GM18511 (cell line): ENCODE measurements around the gene SNX7.
A peak's percentile ranks its signal among the peaks of the same experiment; 100 is the strongest.

Experiments
- ATAC-seq: cut with Tn5 transposase; IDR thresholded peaks from one replicate; pipeline ENCODE4 v1.9.1; 2021; ENCODE audit warnings: mild to moderate bottlenecking, moderate library complexity; ENCODE audit not compliant: unreplicated experiment

The SNX7 gene

DNA sequence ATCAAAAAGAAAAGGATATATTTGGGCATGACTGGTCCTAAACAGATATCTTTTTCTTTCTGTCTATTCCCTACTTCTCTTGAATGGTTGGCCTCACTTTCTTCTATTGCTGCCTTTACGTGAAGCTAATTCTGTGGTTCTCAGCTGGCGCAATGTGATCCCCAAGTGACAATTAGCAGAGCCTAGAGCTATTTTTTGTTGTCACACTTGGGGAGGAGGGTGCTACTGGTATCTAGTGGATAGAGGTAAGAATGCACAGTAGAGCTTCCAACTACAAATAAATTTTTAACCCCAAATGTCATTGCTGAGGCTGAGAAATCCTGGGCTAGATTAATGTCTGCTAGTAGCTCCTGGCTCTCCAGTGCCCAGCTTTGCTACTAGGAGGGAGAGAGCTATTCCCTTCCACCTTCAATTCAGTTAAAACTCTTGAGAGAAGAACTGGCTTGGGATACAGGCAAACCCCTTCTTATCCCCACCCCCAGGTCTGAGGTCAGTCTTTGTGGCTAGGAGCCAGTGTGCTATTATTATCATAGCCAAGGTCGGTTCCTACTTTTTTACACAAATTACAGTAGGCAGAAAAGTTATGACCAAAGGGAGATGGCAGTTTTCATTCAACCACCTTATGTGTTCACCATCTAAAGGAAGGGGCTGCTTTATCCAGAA lies 102.1 kb downstream of the SNX7 start:
- ATAC-seq = no peak

DNA sequence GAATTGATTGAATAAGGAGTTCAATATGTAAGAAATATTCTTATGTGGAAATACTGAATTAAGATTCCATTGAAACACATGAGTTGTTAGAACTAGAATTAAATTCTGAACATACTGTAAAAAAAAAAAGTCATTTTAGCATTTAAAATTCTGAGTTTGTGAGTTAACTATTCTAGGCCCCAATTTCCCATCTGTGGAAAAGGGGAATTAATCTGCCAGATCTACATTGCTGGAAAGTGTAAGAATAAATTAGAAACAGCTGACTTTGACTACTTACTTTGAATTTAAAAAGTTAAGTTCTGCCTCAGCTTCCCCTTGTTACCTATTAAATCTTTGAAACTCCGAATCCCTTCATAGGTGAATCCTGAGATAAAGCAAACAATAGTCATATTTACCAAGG lies 103.0 kb downstream of the SNX7 start:
- no peak for ATAC-seq

DNA sequence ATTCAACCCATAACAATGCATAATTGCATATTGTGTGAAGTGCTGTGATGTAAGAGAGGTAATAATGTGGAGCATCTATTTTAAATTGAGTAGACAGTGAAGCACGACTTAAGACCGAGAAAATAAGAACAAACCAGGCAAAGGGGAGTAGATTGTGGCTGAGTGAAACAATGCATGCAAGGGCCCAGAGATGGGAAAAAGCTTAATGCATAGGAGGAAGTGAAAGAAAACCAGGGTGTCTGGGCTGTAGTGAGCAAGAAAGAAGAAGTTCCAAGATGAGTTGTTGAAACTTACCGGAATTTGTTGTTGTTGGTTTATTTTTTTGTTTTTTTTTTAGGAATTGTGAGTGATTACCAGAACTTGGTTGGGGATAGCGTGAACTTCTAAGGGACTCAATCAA lies 104.7 kb downstream of the SNX7 start:
- peak; percentile 90 for ATAC-seq

DNA sequence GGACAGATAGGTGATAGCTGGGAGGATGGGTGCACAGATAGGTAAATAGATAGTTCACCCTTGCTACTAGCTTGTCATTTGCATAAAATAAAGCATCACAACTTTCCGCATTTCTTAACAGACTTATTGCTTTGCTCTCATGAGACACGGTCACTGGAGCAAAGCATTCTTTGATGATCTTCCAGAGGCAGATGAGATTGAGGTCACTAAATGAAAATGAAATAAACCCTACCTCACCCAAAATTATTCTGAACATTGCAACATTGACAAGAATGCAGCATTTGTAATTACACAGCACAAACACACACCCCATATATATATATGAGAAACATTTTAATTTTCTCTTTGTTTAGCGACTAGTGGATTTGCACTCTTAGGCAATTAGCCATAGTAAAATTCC lies 107.6 kb downstream of the SNX7 start:
- no peak for ATAC-seq

DNA sequence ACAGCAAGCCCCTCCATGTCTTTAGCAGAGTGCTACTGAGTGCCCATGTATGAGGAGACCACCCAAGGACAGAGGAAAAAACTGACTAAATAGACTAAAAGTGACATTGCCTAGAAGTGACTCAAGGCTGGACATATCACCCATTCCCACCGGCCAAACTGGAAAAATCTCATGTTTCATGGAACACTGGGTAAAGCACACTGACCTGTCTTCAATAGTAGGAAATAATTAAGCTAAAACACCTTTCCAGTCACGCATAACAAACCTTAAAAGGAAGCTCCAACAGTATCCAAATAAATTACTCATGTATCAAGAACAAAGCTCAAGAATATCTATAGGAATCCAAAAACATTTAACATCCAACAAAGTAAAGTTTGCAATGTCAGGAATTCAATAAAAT lies 120.4 kb downstream of the SNX7 start:
- ATAC-seq = no peak

DNA sequence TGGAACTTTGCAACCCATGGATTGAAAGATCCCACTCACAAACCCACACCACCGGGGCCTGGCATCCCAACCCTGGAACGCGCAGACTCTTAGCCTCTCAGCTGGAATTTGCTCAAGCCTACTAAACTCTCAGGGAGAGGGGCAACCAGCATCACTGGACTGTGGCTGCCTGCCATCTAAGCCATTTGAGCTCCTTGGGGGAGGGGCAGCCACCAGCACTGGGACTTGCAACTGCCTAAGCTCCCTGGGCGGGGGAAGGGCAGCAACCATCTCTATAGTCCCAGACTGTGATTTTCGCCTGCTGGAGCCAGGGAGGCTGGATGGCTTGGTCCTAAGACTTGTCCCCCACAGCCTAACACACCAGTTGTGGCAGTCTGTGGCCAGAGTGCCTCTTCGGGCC lies 122.3 kb downstream of the SNX7 start:
- no peak for ATAC-seq

DNA sequence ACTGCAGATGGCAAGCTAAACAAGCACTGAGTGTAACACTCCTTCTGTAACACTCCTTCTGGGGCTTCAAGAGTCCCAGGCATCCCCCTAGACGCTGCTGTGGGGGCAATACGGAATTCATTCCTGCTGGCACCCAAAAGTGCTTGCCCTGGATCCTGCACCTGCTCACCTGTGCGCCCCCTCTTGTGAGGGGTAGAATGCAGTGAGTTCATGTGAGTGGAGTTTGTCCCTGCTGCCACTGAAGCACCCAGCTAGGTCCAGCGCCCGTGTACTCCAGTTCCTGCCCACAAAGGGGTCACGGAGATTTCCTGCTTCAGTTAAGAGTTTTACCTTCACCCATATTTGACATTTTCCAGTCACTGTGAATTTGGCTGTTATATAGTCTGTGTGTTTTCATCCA lies 130.0 kb downstream of the SNX7 start:
- ATAC-seq = no peak

DNA sequence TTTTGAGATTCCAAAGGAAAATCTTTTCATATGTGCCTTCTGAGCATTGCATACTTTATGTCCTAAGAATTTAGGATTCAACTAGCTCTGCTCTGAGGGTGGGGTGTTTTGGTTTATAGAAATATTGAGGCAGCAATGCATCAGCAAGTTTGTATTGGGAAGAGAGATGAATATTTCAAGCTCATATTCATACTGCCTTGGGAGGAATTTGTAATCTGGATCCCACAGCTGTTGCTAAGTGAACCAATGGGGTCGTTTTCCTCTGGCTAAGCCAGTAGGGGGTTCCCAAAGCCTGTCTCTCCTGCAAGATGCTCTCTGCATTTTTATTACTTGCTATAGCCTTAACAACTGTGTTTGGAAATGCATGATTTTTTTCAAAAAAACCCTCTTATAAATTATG lies 130.6 kb downstream of the SNX7 start:
- ATAC-seq = no peak

DNA sequence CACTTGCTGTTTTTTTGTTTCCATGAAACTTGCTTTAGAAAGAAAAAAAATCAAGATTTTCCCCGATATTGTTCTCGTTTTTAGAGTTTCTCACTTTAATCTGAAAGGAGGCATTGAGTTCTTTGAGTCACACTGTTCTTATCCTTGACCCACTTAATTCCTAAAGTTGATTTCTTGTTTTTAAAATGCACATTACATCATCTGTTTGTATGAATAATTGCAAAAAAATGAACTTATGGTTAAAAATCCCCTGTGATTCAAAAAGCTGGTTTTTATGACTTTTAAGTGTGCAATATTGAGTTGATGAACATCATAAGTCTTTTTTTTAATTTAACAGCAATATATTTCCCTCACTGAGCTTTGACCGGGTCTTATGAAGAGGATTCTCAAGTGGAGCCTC lies 131.6 kb downstream of the SNX7 start:
- ATAC-seq = no peak

DNA sequence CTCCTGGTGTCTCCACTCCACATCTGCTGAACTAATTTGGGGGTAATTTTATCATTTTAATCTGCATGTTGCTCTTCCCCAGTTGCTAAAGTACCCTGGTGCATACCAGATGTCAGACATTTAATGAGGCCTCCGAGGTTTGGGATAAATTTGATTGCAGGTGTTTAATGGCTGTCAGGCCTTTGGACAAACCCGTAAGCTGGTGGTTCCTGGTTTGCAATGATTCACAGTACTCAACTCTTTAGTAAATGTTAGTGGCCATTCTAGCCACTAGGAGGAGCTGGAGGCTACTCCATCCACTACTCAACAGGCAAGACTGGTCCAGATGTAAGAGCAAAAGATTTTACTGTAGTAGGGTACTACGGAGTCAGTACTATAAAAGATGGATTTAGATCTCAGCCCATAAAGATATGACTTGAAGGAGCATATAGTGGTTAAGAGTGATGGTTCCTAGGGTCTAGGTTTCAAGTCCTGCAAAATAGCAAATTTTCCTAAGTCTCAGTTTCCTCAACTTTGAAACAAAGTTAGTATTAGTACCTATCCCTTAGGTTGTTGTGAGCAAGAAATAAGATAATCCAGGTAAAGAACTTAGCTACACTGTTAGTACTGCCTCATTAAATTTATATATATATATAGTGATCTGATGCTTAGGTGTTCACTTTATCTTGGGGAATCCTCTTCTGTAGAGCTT lies 132.8 kb downstream of the SNX7 start:
- peak; percentile 98 for ATAC-seq

DNA sequence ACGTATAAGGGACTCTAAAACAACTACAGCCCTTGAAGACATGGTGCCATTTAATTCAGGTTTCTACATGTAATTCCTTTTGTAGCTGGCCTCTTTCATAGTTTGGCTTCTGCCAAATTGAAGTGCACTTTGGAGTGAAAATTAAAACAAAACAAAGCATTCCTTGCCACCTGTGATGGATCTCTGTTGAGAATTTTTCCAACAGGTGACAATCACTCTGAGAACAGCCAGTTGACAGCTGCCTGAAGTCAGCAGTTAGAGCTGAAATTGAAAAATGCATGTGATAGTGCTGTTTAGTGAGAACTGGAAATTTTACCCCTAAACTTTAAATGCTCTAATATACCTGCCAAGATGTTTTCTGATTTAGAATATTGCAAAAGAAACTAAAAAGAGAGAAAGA lies 134.5 kb downstream of the SNX7 start:
- ATAC-seq = no peak

DNA sequence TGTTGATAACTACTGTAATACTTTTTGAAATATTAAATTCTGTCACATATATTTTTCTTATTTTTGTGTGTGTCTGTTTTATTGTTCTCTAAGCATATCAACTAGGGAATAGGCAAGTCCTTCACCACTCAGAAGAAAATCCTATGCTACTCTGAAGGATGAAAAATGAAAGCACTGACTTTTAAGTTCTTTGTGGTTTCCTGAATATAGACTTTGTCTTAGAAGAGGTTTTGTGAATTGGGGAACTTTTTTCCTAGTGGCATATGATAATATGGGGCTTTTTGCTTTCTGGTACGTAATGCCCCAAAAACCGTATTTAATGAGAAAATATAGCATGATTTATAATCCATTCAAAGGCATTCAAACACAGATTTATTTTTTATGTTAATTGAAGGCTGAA lies 136.0 kb downstream of the SNX7 start:
- no peak for ATAC-seq
